IMR-90 (cell line): Measurements from ENCODE around the gene LONP1. TPM values are rescaled to one million over a fixed set of nuclear protein-coding genes. Genes with fewer than 3 reads are reported as not detected.

Experiments
- ATAC-seq: fragments of 200-7000 bp; cut with Tn5 transposase; 2 replicates; pipeline ENCODE4 v1.9.1; 2020; ENCODE audit warnings: low read depth, mild to moderate bottlenecking, moderate library complexity
- BruUV-seq: library from RNA; stranded (reverse); fragments of 400-500 nt; replicated peaks from 2 replicates; lab custom pipeline; 2021; lab: Mats Ljungman, UMichigan
- CTCF ChIA-PET: fragments of 300-600 bp; formaldehyde crosslinking; extraction: SDS; loops from one replicate; lab custom pipeline; 2021; ENCODE audit warnings: antibody characterized with exemption; lab: Yijun Ruan, JAX
- POLR2A ChIA-PET: fragments of 300-600 bp; sonication (Branson Sonifier 250); formaldehyde crosslinking; loops from one replicate; lab custom pipeline; 2022; ENCODE audit warnings: antibody characterized with exemption; ENCODE audit not compliant: unreplicated experiment; lab: Charles Lee
- DNase-seq: peaks from one replicate; pipeline ENCODE4 v3.0.0; 2013
- H2AFZ ChIP-seq: replicated peaks from 2 replicates; pipeline ENCODE3; 2013; ENCODE audit warnings: low read length, mild to moderate bottlenecking; ENCODE audit not compliant: poor library complexity
- H2AK5ac ChIP-seq: 2 replicates; pipeline ENCODE4 v1.6.1; 2013; ENCODE audit warnings: low read depth, low read length, inconsistent platforms
- H2AK9ac ChIP-seq: replicated peaks from 2 replicates; pipeline ENCODE3; 2013; ENCODE audit warnings: mild to moderate bottlenecking, low read depth, low read length, moderate library complexity; ENCODE audit not compliant: poor library complexity
- H2BK120ac ChIP-seq: 2 replicates; pipeline ENCODE4 v1.6.1; 2013; ENCODE audit warnings: low read depth, low read length, inconsistent platforms
- H2BK15ac ChIP-seq: 3 replicates; pipeline ENCODE4 v1.6.1; 2013; ENCODE audit warnings: low read depth, low read length, inconsistent platforms
- H2BK20ac ChIP-seq: 2 replicates; pipeline ENCODE4 v1.6.1; 2013; ENCODE audit warnings: low read depth, mild to moderate bottlenecking, inconsistent platforms, low read length, moderate library complexity
- H2BK5ac ChIP-seq: 2 replicates; pipeline ENCODE4 v1.6.1; 2013; ENCODE audit warnings: mild to moderate bottlenecking, low read depth, low read length, inconsistent platforms; ENCODE audit not compliant: poor library complexity, severe bottlenecking
- H3K14ac ChIP-seq: replicated peaks from 2 replicates; pipeline ENCODE4 v1.6.1; 2013; ENCODE audit warnings: low read depth, low read length, inconsistent platforms
- H3K18ac ChIP-seq: 2 replicates; pipeline ENCODE4 v1.6.1; 2013; ENCODE audit warnings: low read depth, low read length, control low read depth
- H3K23ac ChIP-seq: 2 replicates; pipeline ENCODE4 v1.6.1; 2013; ENCODE audit warnings: low read depth, low read length, inconsistent platforms
- H3K27ac ChIP-seq: 2 replicates; pipeline ENCODE4 v1.5.1; 2013; ENCODE audit warnings: mild to moderate bottlenecking, control low read depth, low read length; ENCODE audit not compliant: insufficient read depth
- H3K27me3 ChIP-seq: 2 replicates; pipeline ENCODE4 v1.6.1; 2013; ENCODE audit warnings: low read length; ENCODE audit not compliant: control insufficient read depth, insufficient read depth
- H3K36me3 ChIP-seq: 2 replicates; pipeline ENCODE4 v1.6.1; 2013; ENCODE audit warnings: low read length, mixed read lengths; ENCODE audit not compliant: control insufficient read depth, insufficient read depth
- H3K4ac ChIP-seq: 2 replicates; pipeline ENCODE4 v1.6.1; 2013; ENCODE audit warnings: low read depth, low read length, inconsistent platforms
- H3K4me1 ChIP-seq: 2 replicates; pipeline ENCODE4 v1.6.1; 2013; ENCODE audit warnings: low read length, mixed read lengths; ENCODE audit not compliant: control insufficient read depth, insufficient read depth
- H3K4me2 ChIP-seq: 2 replicates; pipeline ENCODE4 v1.6.1; 2013; ENCODE audit warnings: low read depth, mild to moderate bottlenecking, control low read depth, low read length, moderate library complexity
- H3K4me3 ChIP-seq: 2 replicates; pipeline ENCODE4 v1.5.1; 2013; ENCODE audit warnings: low read depth, mild to moderate bottlenecking, control low read depth, low read length, moderate library complexity; ENCODE audit not compliant: insufficient read depth
- H3K56ac ChIP-seq: 2 replicates; pipeline ENCODE4 v1.6.1; 2013; ENCODE audit warnings: low read length, inconsistent platforms; ENCODE audit not compliant: insufficient read depth; ENCODE audit errors: extremely low read depth
- H3K79me1 ChIP-seq, 2 experiments: 2 replicates each; pipeline ENCODE4 v1.6.1; 2013; ENCODE audit warnings: low read length in 2 of 2, inconsistent platforms in 1 of 2, low read depth in 1 of 2
- H3K9ac ChIP-seq: 2 replicates; pipeline ENCODE4 v1.6.1; 2013; ENCODE audit warnings: low read depth, low read length, control low read depth
- H3K9me1 ChIP-seq: 2 replicates; pipeline ENCODE4 v1.6.1; 2013; ENCODE audit warnings: low read length, inconsistent platforms; ENCODE audit not compliant: insufficient read depth
- H3K9me3 ChIP-seq: 2 replicates; pipeline ENCODE4 v1.6.1; 2013; ENCODE audit warnings: low read length; ENCODE audit not compliant: control insufficient read depth, insufficient read depth
- H4K20me1 ChIP-seq: 2 replicates; pipeline ENCODE4 v1.6.1; 2013; ENCODE audit warnings: low read length, inconsistent platforms; ENCODE audit not compliant: insufficient read depth
- H4K5ac ChIP-seq: 2 replicates; pipeline ENCODE4 v1.6.1; 2013; ENCODE audit warnings: mild to moderate bottlenecking, low read depth, low read length, control low read depth
- H4K8ac ChIP-seq, 2 experiments: 2 replicates each; pipeline ENCODE4 v1.6.1; 2013; ENCODE audit warnings: low read depth in 2 of 2, low read length in 2 of 2, control low read depth in 1 of 2, inconsistent platforms in 1 of 2
- H4K91ac ChIP-seq: 2 replicates; pipeline ENCODE4 v1.6.1; 2013; ENCODE audit warnings: low read depth, low read length, inconsistent platforms; ENCODE audit not compliant: insufficient read depth
- BHLHE40 ChIP-seq: fragments of 150-350 bp; IDR thresholded peaks from 2 replicates; pipeline ENCODE4 v1.6.1; 2016; ENCODE audit warnings: mild to moderate bottlenecking, low read depth, low read length
- NFE2L2 ChIP-seq: fragments of 150-350 bp; IDR thresholded peaks from 2 replicates; pipeline ENCODE4 v1.6.1; 2016; ENCODE audit warnings: low read depth, mild to moderate bottlenecking, low read length
- POLR2A ChIP-seq: IDR thresholded peaks from 2 replicates; pipeline ENCODE4 v1.6.1; 2012; ENCODE audit warnings: mild to moderate bottlenecking, low read depth, low read length
- RCOR1 ChIP-seq: IDR thresholded peaks from 2 replicates; pipeline ENCODE4 v1.6.1; 2012; ENCODE audit warnings: mild to moderate bottlenecking, low read length, improper control_type of control experiment; ENCODE audit not compliant: insufficient replicate concordance
- RFX5 ChIP-seq: IDR thresholded peaks from 2 replicates; pipeline ENCODE4 v1.8.0; 2012; ENCODE audit warnings: low read depth, mild to moderate bottlenecking, low read length, moderate library complexity
- WGBS, 2 experiments: methylation state at CpG; one replicate each; pipeline versions ENCODE4 v1.1.5 to v1.1.7; 2013; ENCODE audit warnings: missing lambda C conversion rate in 2 of 2; ENCODE audit not compliant: insufficient read length in 1 of 2; ENCODE audit errors: extremely low coverage in 2 of 2; 5-methylcytosine and 5-hydroxymethylcytosine counted together
- dilution Hi-C: fragments of 300-500 bp; cut with HindIII; formaldehyde crosslinking; loops from one replicate; pipeline ENCODE4 v1.14.3; 2018; ENCODE audit warnings: low sequenced_read_pairs; ENCODE audit not compliant: unreplicated experiment
- in situ Hi-C: fragments of 300-500 bp; cut with MboI; formaldehyde crosslinking; loops from 3 replicates; pipeline ENCODE4 v1.14.3; 2019; ENCODE audit warnings: low sequenced_read_pairs, inconsistent platforms, mixed read lengths
- intact Hi-C: fragments of 100-400 bp; cut with micrococcal nuclease; formaldehyde crosslinking; loops from 2 replicates; pipeline ENCODE4 v1.10.0; 2022
- polyA plus RNA-seq, 3 experiments: library from polyadenylated mRNA; depleted of rRNA; stranded (reverse); fragments of >200 nt; gene quantifications; 2 replicates each; pipeline ENCODE4 v1.2.3, GENCODE V29; 2012; ENCODE audit warnings: low replicate concordance in 1 of 3
- total RNA-seq: library from RNA; depleted of rRNA; stranded (reverse); fragments of >200 nt; gene quantifications from 2 replicates; pipeline ENCODE4 v1.2.3, GENCODE V29; 2012

Gene LONP1
- total and polyA plus RNA-seq, 2 of the 4 experiments (the other 2 are of a cell fraction): 64.2 to 93.2 TPM

DNA sequence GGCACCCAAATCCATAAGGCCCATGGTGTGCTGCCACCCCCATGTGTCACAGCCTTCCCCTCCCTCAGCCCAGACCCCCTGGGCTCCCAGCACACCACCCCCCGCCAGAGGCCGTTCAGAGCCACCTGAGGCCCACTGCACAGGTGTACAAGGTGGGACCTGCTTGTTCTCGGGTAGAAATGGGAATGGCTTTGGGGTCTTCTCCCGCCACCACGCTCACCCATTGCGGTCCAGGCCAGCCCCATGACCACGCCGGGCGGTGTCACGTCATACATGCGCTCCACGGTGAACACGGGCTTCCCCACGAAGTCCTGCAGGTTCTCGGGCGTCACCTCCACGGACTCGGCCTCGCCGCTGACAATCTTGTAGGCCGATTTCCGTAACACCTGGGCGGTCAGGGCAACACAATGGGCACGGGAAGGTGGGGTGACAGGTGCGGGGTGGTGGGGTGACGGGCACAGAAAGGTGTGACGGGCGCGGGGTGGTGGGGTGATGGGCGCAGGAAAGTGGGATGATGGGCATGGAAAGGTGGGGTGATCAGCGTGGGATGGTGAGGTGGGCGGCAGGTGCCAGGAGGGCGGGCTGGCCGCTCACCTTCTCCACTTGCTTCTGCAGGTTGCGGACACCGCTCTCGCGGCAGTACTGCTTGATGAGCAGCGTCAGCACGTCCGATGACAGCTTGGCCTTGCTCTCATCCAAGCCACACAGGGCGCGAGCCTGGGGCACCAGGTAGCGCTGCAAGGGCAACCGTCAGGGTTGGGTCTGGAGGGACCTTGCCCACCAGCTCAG lies 25.6 kb downstream of the LONP1 start (continued):
- TF ChIP-seq RCOR1: no peak

DNA sequence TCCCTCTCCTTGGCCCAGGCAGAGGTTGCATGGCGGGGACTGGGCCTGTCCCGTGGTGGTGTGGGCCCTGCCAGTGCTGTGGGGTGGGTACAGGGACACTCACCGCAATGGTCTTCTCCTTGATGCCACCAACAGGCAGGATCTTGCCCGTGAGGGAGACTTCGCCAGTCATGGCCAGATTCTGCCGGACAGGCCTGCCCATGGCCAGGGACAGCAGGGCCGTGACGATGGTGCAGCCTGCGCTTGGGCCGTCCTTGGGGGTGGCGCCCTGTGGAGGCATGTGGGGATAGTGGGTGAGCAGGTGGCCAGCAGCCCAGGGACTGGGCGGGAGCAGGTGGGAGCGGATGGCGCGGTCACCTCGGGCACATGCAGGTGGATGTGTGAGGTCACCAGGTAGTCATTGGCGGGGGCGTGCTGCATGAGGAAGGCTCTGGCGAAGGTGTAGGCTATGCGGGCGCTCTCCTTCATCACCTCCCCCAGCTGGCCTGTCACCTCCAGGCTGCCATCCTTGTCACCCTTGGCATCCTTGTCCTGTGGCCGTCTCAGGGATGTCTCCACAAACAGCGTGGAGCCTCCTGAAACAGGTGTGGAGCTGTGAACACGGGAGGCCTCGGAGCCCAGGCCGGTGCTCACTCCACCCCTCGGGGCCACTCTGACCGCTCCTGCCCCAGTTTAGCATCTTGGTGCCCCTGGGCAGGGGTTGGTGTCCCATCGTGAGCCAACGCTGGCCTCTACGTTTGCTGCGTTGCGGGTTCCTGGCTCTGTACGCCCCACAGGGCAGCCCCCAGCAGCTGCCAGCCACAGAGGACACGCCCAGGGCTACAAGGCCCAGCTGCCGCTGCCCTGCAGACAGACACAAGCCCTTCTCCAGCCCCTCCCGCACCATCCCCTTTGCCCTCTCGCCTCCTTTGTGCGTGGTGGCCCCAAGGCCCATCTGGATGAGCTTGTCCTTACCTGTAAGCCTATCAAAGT lies 26.5 kb downstream of the LONP1 start:
- no peak overlapping the region for H3K9ac ChIP-seq
- H3K9me1 ChIP-seq: peaks cover 4% of the 10 kb centered on the region; the same call in 1 of the 2 replicates
- H2BK5ac ChIP-seq: no peak overlapping the region
- intact Hi-C loops: no loop called here
- H4K20me1 ChIP-seq: peaks cover 80% of the 10 kb centered on the region
- H3K23ac ChIP-seq: no peak overlapping the region
- H3K4me3 ChIP-seq: no peak overlapping the region
- no peak overlapping the region for H2BK120ac ChIP-seq
- TF ChIP-seq BHLHE40 (no peak), POLR2A (no peak), NFE2L2 (no peak), RFX5 (no peak)
- H3K27ac ChIP-seq: no peak overlapping the region
- dilution Hi-C loops: no loop called here
- H3K27me3 ChIP-seq: no peaks in the 10 kb centered on the region
- 91% methylated on average over 13 of the region's 39 CpGs; no CpG with 5 or more reads in 1 of the 2 experiments for WGBS, 2 experiments
- peak overlapping the region; percentile 70 for H2AK9ac ChIP-seq
- no peak overlapping the region for H2BK15ac ChIP-seq
- ChIA-PET CTCF (no interaction called here), POLR2A (no interaction called here)
- H2AFZ ChIP-seq: peak overlapping the region; percentile 23
- H3K14ac ChIP-seq: no peak overlapping the region
- DNase-seq: no peak
- no peak overlapping the region for H3K18ac ChIP-seq
- H3K4me2 ChIP-seq: no peak overlapping the region
- no peak for ATAC-seq
- H3K79me1 ChIP-seq: peaks cover 4 to 65% of the 10 kb centered on the region in 2 experiments; a peak in 3 of 4 replicates
- H3K9me3 ChIP-seq: no peaks in the 10 kb centered on the region
- peaks cover 68% of the 10 kb centered on the region for H3K36me3 ChIP-seq
- no peak overlapping the region for H2AK5ac ChIP-seq
- no peak overlapping the region for H3K4ac ChIP-seq
- in situ Hi-C loops: no loop called here
- no peak overlapping the region for H4K8ac ChIP-seq
- H2BK20ac ChIP-seq: no peak overlapping the region
- no peak overlapping the region for H3K56ac ChIP-seq
- H3K4me1 ChIP-seq: peaks cover 2% of the 10 kb centered on the region; the same call in 1 of the 2 replicates
- H4K91ac ChIP-seq: no peak overlapping the region
- BruUV-seq: no TSS peak
- no peak overlapping the region for H4K5ac ChIP-seq
